ENCODE data around the gene TTF1. TPM values are rescaled to one million over a fixed set of nuclear protein-coding genes. Genes with fewer than 3 reads are reported as not detected.

The TTF1 gene
- total and polyA plus RNA-seq, 2 of the 13 experiments (the other 11 are each of a cell fraction or from before 2014, with no cell fraction given): 3.4 to 9.8 TPM

DNA sequence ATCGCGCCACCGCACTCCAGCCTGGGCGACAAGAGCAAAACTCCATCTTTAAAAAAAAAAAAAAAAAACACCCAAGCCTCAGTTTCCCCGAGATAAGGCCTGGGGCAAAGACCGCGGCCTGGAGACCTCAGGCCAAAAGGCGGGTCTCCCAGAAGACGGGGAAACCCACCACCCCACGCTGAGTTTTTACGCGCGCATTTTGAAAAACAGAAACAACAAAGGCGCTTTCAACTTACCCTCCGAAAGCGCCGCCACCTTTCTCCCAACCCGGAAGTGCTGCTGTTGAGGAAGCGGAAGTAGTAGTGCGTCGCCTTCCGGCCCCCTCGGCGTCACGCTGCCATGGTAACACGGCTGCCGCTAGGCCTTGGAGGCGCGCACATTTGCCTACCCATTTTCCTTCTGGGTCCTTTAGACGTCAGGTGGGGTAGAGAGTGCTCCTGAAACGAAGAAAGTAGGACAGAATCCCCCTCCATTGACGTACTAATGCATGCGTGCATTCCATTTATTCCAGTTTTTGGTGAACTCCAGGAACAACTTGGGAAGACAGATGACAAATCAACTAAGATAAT lies at the start of gene TTF1 (continued):
- TF ChIP-seq, protein P1, sequence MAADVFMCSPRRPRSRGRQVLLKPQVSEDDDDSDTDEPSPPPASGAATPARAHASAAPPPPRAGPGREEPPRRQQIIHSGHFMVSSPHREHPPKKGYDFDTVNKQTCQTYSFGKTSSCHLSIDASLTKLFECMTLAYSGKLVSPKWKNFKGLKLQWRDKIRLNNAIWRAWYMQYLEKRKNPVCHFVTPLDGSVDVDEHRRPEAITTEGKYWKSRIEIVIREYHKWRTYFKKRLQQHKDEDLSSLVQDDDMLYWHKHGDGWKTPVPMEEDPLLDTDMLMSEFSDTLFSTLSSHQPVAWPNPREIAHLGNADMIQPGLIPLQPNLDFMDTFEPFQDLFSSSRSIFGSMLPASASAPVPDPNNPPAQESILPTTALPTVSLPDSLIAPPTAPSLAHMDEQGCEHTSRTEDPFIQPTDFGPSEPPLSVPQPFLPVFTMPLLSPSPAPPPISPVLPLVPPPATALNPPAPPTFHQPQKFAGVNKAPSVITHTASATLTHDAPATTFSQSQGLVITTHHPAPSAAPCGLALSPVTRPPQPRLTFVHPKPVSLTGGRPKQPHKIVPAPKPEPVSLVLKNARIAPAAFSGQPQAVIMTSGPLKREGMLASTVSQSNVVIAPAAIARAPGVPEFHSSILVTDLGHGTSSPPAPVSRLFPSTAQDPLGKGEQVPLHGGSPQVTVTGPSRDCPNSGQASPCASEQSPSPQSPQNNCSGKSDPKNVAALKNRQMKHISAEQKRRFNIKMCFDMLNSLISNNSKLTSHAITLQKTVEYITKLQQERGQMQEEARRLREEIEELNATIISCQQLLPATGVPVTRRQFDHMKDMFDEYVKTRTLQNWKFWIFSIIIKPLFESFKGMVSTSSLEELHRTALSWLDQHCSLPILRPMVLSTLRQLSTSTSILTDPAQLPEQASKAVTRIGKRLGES (CRISPR knock-in tag; IDR thresholded peaks at IDR 0.05; ENCODE audit: borderline replicate concordance): no peak
- TF ChIP-seq ZFP1 (CRISPR knock-in tag; IDR thresholded peaks at IDR 0.05) (no peak), BHLHE40 (IDR thresholded peaks at IDR 0.05; ENCODE audit: low read length) (no peak), RFX5 (IDR thresholded peaks at IDR 0.05; ENCODE audit: low read depth, low read length) (peak; percentile 42; the same call in 1 of the 2 replicates), SRF (IDR thresholded peaks at IDR 0.05; ENCODE audit: low read depth, low read length) (no peak), DNMT1 (CRISPR knock-in tag; IDR thresholded peaks at IDR 0.05) (no peak), ZNF121 (CRISPR knock-in tag; IDR thresholded peaks at IDR 0.05) (no peak), SATB2 (CRISPR knock-in tag; IDR thresholded peaks at IDR 0.05) (no peak), ZC3H4 (CRISPR knock-in tag; IDR thresholded peaks at IDR 0.05; ENCODE audit: borderline replicate concordance) (no peak), TSC22D2 (CRISPR knock-in tag; IDR thresholded peaks at IDR 0.05; ENCODE audit: borderline replicate concordance) (no peak), CBFB (CRISPR knock-in tag; IDR thresholded peaks at IDR 0.05) (0 out of 2 replicates have a peak, but pooled peaks have one; percentile 60), ELF4 (CRISPR knock-in tag; IDR thresholded peaks at IDR 0.05; ENCODE audit: borderline replicate concordance) (no peak), SRY (CRISPR knock-in tag; IDR thresholded peaks at IDR 0.05) (0 out of 2 replicates have a peak, but pooled peaks have one; percentile 43), PRPF4 (IDR thresholded peaks at IDR 0.05; ENCODE audit: low read depth, low read length, poor library complexity, severe bottlenecking) (no peak), THAP11 (CRISPR knock-in tag; IDR thresholded peaks at IDR 0.05) (peak; percentile 90), ZNF530 (CRISPR knock-in tag; IDR thresholded peaks at IDR 0.05; ENCODE audit: low read depth) (no peak), RAD51 (IDR thresholded peaks at IDR 0.05; ENCODE audit: borderline replicate concordance) (no peak)
- TF ChIP-seq, protein P2, sequence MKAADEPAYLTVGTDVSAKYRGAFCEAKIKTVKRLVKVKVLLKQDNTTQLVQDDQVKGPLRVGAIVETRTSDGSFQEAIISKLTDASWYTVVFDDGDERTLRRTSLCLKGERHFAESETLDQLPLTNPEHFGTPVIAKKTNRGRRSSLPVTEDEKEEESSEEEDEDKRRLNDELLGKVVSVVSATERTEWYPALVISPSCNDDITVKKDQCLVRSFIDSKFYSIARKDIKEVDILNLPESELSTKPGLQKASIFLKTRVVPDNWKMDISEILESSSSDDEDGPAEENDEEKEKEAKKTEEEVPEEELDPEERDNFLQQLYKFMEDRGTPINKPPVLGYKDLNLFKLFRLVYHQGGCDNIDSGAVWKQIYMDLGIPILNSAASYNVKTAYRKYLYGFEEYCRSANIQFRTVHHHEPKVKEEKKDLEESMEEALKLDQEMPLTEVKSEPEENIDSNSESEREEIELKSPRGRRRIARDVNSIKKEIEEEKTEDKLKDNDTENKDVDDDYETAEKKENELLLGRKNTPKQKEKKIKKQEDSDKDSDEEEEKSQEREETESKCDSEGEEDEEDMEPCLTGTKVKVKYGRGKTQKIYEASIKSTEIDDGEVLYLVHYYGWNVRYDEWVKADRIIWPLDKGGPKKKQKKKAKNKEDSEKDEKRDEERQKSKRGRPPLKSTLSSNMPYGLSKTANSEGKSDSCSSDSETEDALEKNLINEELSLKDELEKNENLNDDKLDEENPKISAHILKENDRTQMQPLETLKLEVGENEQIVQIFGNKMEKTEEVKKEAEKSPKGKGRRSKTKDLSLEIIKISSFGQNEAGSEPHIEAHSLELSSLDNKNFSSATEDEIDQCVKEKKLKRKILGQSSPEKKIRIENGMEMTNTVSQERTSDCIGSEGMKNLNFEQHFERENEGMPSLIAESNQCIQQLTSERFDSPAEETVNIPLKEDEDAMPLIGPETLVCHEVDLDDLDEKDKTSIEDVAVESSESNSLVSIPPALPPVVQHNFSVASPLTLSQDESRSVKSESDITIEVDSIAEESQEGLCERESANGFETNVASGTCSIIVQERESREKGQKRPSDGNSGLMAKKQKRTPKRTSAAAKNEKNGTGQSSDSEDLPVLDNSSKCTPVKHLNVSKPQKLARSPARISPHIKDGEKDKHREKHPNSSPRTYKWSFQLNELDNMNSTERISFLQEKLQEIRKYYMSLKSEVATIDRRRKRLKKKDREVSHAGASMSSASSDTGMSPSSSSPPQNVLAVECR (CRISPR knock-in tag; IDR thresholded peaks at IDR 0.05; ENCODE audit: borderline replicate concordance): peak; percentile 98
- TF ChIP-seq, protein P3, sequence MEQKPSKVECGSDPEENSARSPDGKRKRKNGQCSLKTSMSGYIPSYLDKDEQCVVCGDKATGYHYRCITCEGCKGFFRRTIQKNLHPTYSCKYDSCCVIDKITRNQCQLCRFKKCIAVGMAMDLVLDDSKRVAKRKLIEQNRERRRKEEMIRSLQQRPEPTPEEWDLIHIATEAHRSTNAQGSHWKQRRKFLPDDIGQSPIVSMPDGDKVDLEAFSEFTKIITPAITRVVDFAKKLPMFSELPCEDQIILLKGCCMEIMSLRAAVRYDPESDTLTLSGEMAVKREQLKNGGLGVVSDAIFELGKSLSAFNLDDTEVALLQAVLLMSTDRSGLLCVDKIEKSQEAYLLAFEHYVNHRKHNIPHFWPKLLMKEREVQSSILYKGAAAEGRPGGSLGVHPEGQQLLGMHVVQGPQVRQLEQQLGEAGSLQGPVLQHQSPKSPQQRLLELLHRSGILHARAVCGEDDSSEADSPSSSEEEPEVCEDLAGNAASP (CRISPR knock-in tag; IDR thresholded peaks at IDR 0.05; ENCODE audit: borderline replicate concordance): no peak
- TF ChIP-seq, protein P4, sequence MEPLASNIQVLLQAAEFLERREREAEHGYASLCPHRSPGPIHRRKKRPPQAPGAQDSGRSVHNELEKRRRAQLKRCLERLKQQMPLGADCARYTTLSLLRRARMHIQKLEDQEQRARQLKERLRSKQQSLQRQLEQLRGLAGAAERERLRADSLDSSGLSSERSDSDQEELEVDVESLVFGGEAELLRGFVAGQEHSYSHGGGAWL (CRISPR knock-in tag; IDR thresholded peaks at IDR 0.05): no peak
- TF ChIP-seq, protein P5, sequence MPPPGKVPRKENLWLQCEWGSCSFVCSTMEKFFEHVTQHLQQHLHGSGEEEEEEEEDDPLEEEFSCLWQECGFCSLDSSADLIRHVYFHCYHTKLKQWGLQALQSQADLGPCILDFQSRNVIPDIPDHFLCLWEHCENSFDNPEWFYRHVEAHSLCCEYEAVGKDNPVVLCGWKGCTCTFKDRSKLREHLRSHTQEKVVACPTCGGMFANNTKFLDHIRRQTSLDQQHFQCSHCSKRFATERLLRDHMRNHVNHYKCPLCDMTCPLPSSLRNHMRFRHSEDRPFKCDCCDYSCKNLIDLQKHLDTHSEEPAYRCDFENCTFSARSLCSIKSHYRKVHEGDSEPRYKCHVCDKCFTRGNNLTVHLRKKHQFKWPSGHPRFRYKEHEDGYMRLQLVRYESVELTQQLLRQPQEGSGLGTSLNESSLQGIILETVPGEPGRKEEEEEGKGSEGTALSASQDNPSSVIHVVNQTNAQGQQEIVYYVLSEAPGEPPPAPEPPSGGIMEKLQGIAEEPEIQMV (CRISPR knock-in tag; IDR thresholded peaks at IDR 0.05; ENCODE audit: low read depth): no peak

All from HepG2 (cell line).